GM13977 (cell line): ENCODE measurements around the gene ART3.

Source experiments
- DNase-seq: peaks from one replicate; pipeline ENCODE4 v3.0.0; 2012; ENCODE audit warnings: low spot score
- CTCF ChIP-seq: IDR thresholded peaks from 2 replicates; pipeline ENCODE4 v1.5.1; 2012; ENCODE audit warnings: mild to moderate bottlenecking, control low read depth; ENCODE audit not compliant: insufficient read depth; ENCODE audit errors: extremely low read depth, missing control alignments
- in situ Hi-C: fragments of 300-500 bp; cut with MboI; formaldehyde crosslinking; loops from one replicate; pipeline ENCODE4 v1.12.0; 2022; ENCODE audit warnings: low sequenced_read_pairs, low pct_unique_long_range_greater_than_20kb, mixed read lengths, inconsistent platforms; ENCODE audit not compliant: unreplicated experiment

The ART3 gene

DNA sequence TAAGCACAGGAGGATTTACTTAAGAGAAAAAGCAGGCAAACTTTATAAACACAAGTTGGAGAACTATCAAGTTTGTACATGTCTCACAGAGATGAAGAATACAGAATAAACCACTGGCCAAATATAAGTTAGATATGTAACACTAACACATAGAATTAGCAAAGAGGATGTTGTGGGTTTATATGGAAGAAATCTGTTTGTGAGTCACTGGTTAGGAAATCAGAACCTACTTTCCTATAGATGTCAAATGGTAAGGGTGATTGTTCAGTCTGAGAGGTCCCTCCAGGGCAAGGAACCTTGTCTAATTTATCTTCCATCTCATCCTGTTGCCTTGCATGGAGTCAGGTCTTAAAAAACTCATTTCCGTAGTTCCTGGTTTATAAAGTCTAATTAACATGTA lies 14.8 kb upstream of the ART3 start:
- in situ Hi-C loops = loop anchor here (25.0 kb wide), 1 partner anchor 147 kb away; the partner anchor contains the start of gene PPEF2
- no peak for DNase-seq
- TF ChIP-seq CTCF = no peak

GRCh38 chr4:76060506-76060905 lies 14.0 kb upstream of the ART3 start:
- in situ Hi-C loops = loop anchor here (25.0 kb wide), 1 partner anchor 148 kb away; the partner anchor contains the start of gene PPEF2
- DNase-seq = no peak
- no peak for TF ChIP-seq CTCF

DNA sequence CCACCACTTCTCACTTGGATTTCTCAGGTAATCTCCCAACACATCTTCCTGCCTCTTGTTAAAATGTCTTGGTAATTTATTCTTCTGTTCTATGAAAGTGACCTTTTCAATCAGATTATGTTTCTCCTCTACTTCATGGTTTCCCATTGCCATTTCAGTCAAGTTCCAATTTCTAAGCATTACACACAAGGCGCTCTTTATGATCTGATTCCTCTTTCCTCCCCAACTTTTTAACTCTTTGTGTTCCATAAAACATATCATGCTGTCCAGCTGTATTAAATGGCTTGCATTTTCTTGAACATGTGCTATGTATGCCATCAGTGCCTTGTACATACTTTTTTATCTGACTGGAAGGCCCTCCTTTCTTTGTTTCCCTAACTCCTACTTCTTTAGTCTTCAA lies 13.1 kb upstream of the ART3 start:
- in situ Hi-C loops = loop anchor here (25.0 kb wide), 1 partner anchor 149 kb away; the partner anchor contains the start of gene PPEF2
- TF ChIP-seq CTCF = no peak
- no peak for DNase-seq

GRCh38 chr4:76061982-76062381 lies 12.5 kb upstream of the ART3 start:
- in situ Hi-C loops = loop anchor here (25.0 kb wide), 1 partner anchor 150 kb away; the partner anchor contains the start of gene PPEF2

GRCh38 chr4:76066546-76066945 lies 8.0 kb upstream of the ART3 start:
- in situ Hi-C loops = loop anchor here (5.0 to 25.0 kb wide), 2 partner anchors 69 to 154 kb away; partner anchors contain the start of gene PPEF2
- no peak for TF ChIP-seq CTCF
- DNase-seq = no peak

More at GRCh38 chr4:76061982-76062381, 12.5 kb upstream of the ART3 start:
- TF ChIP-seq CTCF = no peak
- DNase-seq = peak; percentile 43

DNA sequence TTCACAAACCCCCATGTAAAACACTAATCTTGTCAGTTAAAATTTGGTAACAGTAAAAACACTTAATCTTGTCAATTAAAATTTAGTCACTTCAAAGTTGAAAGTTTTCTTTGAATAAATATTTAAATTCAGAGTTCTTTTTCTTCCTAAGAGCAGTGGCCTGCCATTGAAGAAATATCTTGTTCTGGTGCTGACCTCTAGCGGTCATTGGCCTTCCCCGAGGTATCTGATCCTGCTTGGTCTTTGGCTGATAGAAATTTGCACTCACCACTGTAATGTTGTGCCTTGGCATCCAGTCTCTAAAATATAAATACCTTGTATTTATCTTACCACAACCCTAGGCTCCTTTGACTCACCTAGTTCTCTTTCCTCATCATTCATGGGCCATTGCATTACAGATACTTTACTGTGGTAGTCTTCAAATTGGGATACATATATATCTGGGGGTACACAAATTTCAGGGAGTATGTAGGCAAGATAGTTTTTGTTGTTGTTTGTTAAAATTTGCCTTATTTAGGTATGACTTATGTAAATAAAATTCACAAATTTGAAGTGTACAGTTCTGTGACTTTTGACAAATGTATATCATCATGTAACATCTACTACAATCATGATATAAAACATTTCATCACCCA lies 6.7 kb upstream of the ART3 start:
- in situ Hi-C loops = loop anchor here (5.0 to 25.0 kb wide), 2 partner anchors 70 to 155 kb away; partner anchors contain the start of gene PPEF2
- peak; percentile 71 for DNase-seq
- TF ChIP-seq CTCF = peak; percentile 86

GRCh38 chr4:76072760-76073159 lies 1.7 kb upstream of the ART3 start:
- no peak for DNase-seq
- no peak for TF ChIP-seq CTCF
- in situ Hi-C loops = loop anchor here (25.0 kb wide), 1 partner anchor 160 kb away; the partner anchor contains the start of gene PPEF2
